HepG2 (cell line): ENCODE data around the gene ACAD8. TPM values are rescaled to one million over a fixed set of nuclear protein-coding genes. Genes with fewer than 3 reads are reported as not detected.
A peak's percentile ranks its signal among the peaks of the same experiment; 100 is the strongest.

Experiments
- CTCF ChIP-seq: sonication (generic); formaldehyde crosslinking; IDR thresholded peaks from 2 replicates; pipeline ENCODE4 v1.5.0; 2020; ENCODE audit warnings: mild to moderate bottlenecking, missing genetic modification reagents, moderate library complexity
- FIP1L1 ChIP-seq: fragments of 200-400 bp; formaldehyde crosslinking; IDR thresholded peaks from 2 replicates; pipeline ENCODE4 v1.6.1; 2018; ENCODE audit warnings: low read depth, mild to moderate bottlenecking, low read length, moderate library complexity, borderline replicate concordance; ENCODE audit not compliant: insufficient read depth
- GMEB1 ChIP-seq: sonication (generic); formaldehyde crosslinking; IDR thresholded peaks from 2 replicates; pipeline ENCODE4 v1.5.1; 2020; ENCODE audit warnings: missing genetic modification reagents, mild to moderate bottlenecking, borderline replicate concordance
- HES4 ChIP-seq: sonication (generic); formaldehyde crosslinking; IDR thresholded peaks from 2 replicates; pipeline ENCODE4 v1.9.0; 2021; ENCODE audit warnings: mild to moderate bottlenecking, missing genetic modification reagents, borderline replicate concordance
- NR0B2 ChIP-seq: sonication (generic); formaldehyde crosslinking; IDR thresholded peaks from 2 replicates; pipeline ENCODE4 v1.4.0; 2020; ENCODE audit warnings: mild to moderate bottlenecking, missing genetic modification reagents
- PHF5A ChIP-seq: IDR thresholded peaks from one replicate; pipeline ENCODE4 v1.6.1; 2018; ENCODE audit warnings: low read depth, missing genetic modification reagents; ENCODE audit not compliant: unreplicated experiment
- RFXANK ChIP-seq: IDR thresholded peaks from 2 replicates; pipeline ENCODE4 v1.6.1; 2016
- SP4 ChIP-seq: sonication (generic); formaldehyde crosslinking; IDR thresholded peaks from 2 replicates; pipeline ENCODE4 v1.8.1; 2023; ENCODE audit warnings: mild to moderate bottlenecking, missing genetic modification reagents
- SYNCRIP ChIP-seq: fragments of 200-400 bp; formaldehyde crosslinking; IDR thresholded peaks from 2 replicates; pipeline ENCODE4 v1.6.1; 2018; ENCODE audit warnings: mild to moderate bottlenecking, low read depth, low read length; ENCODE audit not compliant: insufficient read depth
- TAF1 ChIP-seq: sonication (generic); formaldehyde crosslinking; IDR thresholded peaks from 2 replicates; pipeline ENCODE4 v1.4.0; 2020; ENCODE audit warnings: missing genetic modification reagents
- ZBTB4 ChIP-seq: sonication (generic); formaldehyde crosslinking; IDR thresholded peaks from 2 replicates; pipeline ENCODE4 v1.4.0; 2020; ENCODE audit warnings: missing genetic modification reagents, mild to moderate bottlenecking, borderline replicate concordance
- ZKSCAN5 ChIP-seq: sonication (generic); formaldehyde crosslinking; IDR thresholded peaks from 2 replicates; pipeline ENCODE4 v1.5.1; 2020; ENCODE audit warnings: mild to moderate bottlenecking, missing genetic modification reagents
- ZNF12 ChIP-seq: sonication (generic); formaldehyde crosslinking; IDR thresholded peaks from 2 replicates; pipeline ENCODE4 v1.5.0; 2020; ENCODE audit warnings: missing genetic modification reagents
- ZNF124 ChIP-seq: sonication (generic); formaldehyde crosslinking; IDR thresholded peaks from 2 replicates; pipeline ENCODE4 v1.4.0; 2020; ENCODE audit warnings: missing genetic modification reagents
- ZNF235 ChIP-seq: sonication (generic); formaldehyde crosslinking; IDR thresholded peaks from 2 replicates; pipeline ENCODE4 v1.8.1; 2023; ENCODE audit warnings: mild to moderate bottlenecking, missing genetic modification reagents, borderline replicate concordance
- ZNF274 ChIP-seq: sonication (generic); formaldehyde crosslinking; IDR thresholded peaks from 2 replicates; pipeline ENCODE4 v1.5.1; 2020; ENCODE audit warnings: mild to moderate bottlenecking, missing genetic modification reagents
- ZNF331 ChIP-seq: sonication (generic); formaldehyde crosslinking; IDR thresholded peaks from 2 replicates; pipeline ENCODE4 v1.4.0; 2020; ENCODE audit warnings: missing genetic modification reagents
- ZNF446 ChIP-seq: sonication (generic); formaldehyde crosslinking; IDR thresholded peaks from 2 replicates; pipeline ENCODE4 v1.5.0; 2020; ENCODE audit warnings: mild to moderate bottlenecking, missing genetic modification reagents
- ZNF563 ChIP-seq: sonication (generic); formaldehyde crosslinking; IDR thresholded peaks from 2 replicates; pipeline ENCODE4 v1.8.0; 2022; ENCODE audit warnings: mild to moderate bottlenecking, moderate library complexity, missing genetic modification reagents
- ZNF691 ChIP-seq: sonication (generic); formaldehyde crosslinking; IDR thresholded peaks from 2 replicates; pipeline ENCODE4 v1.4.0; 2020; ENCODE audit warnings: missing genetic modification reagents, low read depth, mild to moderate bottlenecking, borderline replicate concordance
- polyA plus RNA-seq, 8 experiments: library from polyadenylated mRNA; depleted of rRNA in 3 of 8; stranded (reverse) in 7 of 8; unstranded in 1 of 8; fragments of >200 nt; fragmentation: Illumina TruSeq in 4 of 8; extraction: Trizol in 4 of 8; gene quantifications; 2 replicates each; pipeline versions ENCODE4 v1.2.1 to v1.2.3, GENCODE V29; 2011 to 2016; ENCODE audit warnings: low read depth in 4 of 8, missing spikeins in 1 of 8, mixed read lengths in 1 of 8; ENCODE audit not compliant: insufficient read depth in 1 of 8
- total RNA-seq, 5 experiments: library from RNA; depleted of rRNA; stranded (reverse); fragments of >200 nt; fragmentation: Illumina TruSeq; extraction: Trizol; gene quantifications; 2 replicates each; pipeline ENCODE4 v1.2.3, GENCODE V29; 2016; ENCODE audit warnings: low read depth in 1 of 5

Gene ACAD8
- total and polyA plus RNA-seq, 2 of the 13 experiments (the other 11 are each of a cell fraction or from before 2014, with no cell fraction given): 13.5 to 20.3 TPM

- peak; percentile 26; the same call in 1 of the 2 replicates for TF ChIP-seq ZBTB4 (CRISPR knock-in tag)
- TF ChIP-seq SP4 (CRISPR knock-in tag): peak; percentile 78; the same call in 1 of the 2 replicates
- TF ChIP-seq ZNF274 (CRISPR knock-in tag): peak; percentile 69; the same call in 1 of the 2 replicates
- no peak for TF ChIP-seq SYNCRIP
- no peak for TF ChIP-seq FIP1L1
- peak; percentile 33; the same call in 1 of the 2 replicates for TF ChIP-seq NR0B2
- peak; percentile 38; the same call in 1 of the 2 replicates for TF ChIP-seq CTCF (CRISPR knock-in tag)
- TF ChIP-seq TAF1 (CRISPR knock-in tag): peak; percentile 91
- peak; percentile 70; the same call in 1 of the 2 replicates for TF ChIP-seq ZNF563
- 0 out of 2 replicates have a peak, but pooled peaks have one; percentile 40 for TF ChIP-seq HES4 (CRISPR knock-in tag)
- TF ChIP-seq GMEB1 (CRISPR knock-in tag): peak; percentile 99
- no peak for TF ChIP-seq ZNF12 (CRISPR knock-in tag)
- TF ChIP-seq ZNF331 (CRISPR knock-in tag): peak; percentile 87
- 0 out of 2 replicates have a peak, but pooled peaks have one; percentile 56 for TF ChIP-seq ZNF235 (CRISPR knock-in tag)
- TF ChIP-seq ZNF691 (CRISPR knock-in tag): 0 out of 2 replicates have a peak, but pooled peaks have one; percentile 41
- TF ChIP-seq RFXANK (CRISPR knock-in tag): no peak
- no peak for TF ChIP-seq ZKSCAN5
- TF ChIP-seq PHF5A (CRISPR knock-in tag): no peak
- TF ChIP-seq ZNF446 (CRISPR knock-in tag): peak; percentile 49; the same call in 1 of the 2 replicates
- TF ChIP-seq ZNF124 (CRISPR knock-in tag): peak; percentile 82; the same call in 1 of the 2 replicates
These were observed at the start of gene ACAD8, which contains the start of gene THYN1 (continued) for GRCh38 chr11:134253188-134253993.
